DND-41 (cell line): ENCODE measurements around the gene NDUFB7.

Source experiments
- CTCF ChIP-seq: IDR thresholded peaks from 2 replicates; pipeline ENCODE4 v1.5.1; 2012; ENCODE audit warnings: borderline replicate concordance, low read length, moderate library complexity, mild to moderate bottlenecking; ENCODE audit not compliant: poor library complexity, severe bottlenecking; ENCODE audit errors: extremely low read depth
- EZH2 ChIP-seq: IDR thresholded peaks from 3 replicates; pipeline ENCODE4 v1.6.1; 2012; ENCODE audit warnings: borderline replicate concordance, low read depth, mild to moderate bottlenecking, moderate library complexity, low read length, inconsistent platforms; ENCODE audit not compliant: severe bottlenecking

GRCh38 chr19:14519860-14520407 is 51.9 kb downstream of the NDUFB7 start:
- TF ChIP-seq CTCF (no peak), EZH2 (no peak)
